Mesodermal cell (in vitro differentiated cells): ENCODE results near the gene TCF4.
A peak's percentile ranks its signal among the peaks of the same experiment; 100 is the strongest.

Experiments used
- H3K27ac ChIP-seq: 2 replicates; pipeline ENCODE4 v1.7.0; 2013; ENCODE audit warnings: mild to moderate bottlenecking, low read depth, low read length, moderate library complexity; ENCODE audit not compliant: severe bottlenecking
- H3K36me3 ChIP-seq: 2 replicates; pipeline ENCODE4 v1.7.1; 2013; ENCODE audit warnings: mild to moderate bottlenecking, low read length, moderate library complexity; ENCODE audit not compliant: control insufficient read depth, insufficient read depth
- H3K4me1 ChIP-seq: one replicate; pipeline ENCODE4 v1.7.1; 2013; ENCODE audit warnings: mild to moderate bottlenecking, low read length; ENCODE audit not compliant: insufficient read depth, control insufficient read depth, poor library complexity, severe bottlenecking
- H3K4me3 ChIP-seq: 2 replicates; pipeline ENCODE4 v1.7.0; 2013; ENCODE audit warnings: low read length, control low read depth, mild to moderate bottlenecking; ENCODE audit not compliant: insufficient read depth, poor library complexity, severe bottlenecking; ENCODE audit errors: extremely low read depth
- H3K9me3 ChIP-seq: 2 replicates; pipeline ENCODE4 v1.7.1; 2013; ENCODE audit warnings: mild to moderate bottlenecking, low read length, moderate library complexity; ENCODE audit not compliant: control insufficient read depth
- WGBS, 2 experiments: methylation state at CpG; one replicate each; pipeline ENCODE4 v1.1.5; 2013; ENCODE audit warnings: missing lambda C conversion rate in 2 of 2; ENCODE audit not compliant: insufficient coverage in 2 of 2; 5-methylcytosine and 5-hydroxymethylcytosine counted together

TCF4 gene

DNA sequence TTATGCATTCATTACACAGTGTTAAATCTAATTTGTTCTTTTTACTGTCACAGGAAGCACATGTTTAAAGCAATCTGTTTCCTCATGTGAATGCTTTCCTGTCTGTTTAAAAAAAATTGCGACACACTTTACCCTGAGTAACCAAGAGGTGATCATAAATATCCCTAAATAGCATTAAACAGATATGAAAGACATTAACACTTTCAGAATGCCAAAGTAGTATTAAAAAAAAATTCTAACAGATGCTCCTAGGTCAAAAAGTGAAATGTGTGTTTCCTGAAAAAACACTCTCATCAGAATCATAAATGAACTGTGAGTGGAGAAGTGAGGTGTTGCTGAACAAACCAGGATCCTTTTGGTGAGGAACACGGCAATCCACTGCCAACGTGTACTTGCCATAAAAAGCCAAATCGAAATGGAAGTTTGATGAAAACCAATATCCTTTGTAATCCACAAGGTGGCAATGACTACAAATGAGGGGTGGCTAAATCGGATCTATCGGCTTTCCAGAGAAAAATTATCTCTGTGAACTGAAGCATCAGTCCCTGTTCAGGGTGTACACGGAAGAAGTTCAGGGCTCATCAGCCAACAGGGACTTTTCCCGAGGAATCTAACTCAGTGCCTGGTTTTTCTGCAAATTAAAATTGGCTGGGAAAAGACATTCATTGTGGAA, 248.9 kb downstream of the TCF4 start:
- Histone ChIP-seq H3K4me3 (no peak overlapping the region), H3K36me3 (peaks cover 10% of the 10 kb centered on the region), H3K4me1 (peaks cover 8% of the 10 kb centered on the region), H3K27ac (no peak overlapping the region), H3K9me3 (no peaks in the 10 kb centered on the region)
- WGBS, 2 experiments: 80 to 91% methylated on average over 6 to 7 of the region's 8 CpGs

DNA sequence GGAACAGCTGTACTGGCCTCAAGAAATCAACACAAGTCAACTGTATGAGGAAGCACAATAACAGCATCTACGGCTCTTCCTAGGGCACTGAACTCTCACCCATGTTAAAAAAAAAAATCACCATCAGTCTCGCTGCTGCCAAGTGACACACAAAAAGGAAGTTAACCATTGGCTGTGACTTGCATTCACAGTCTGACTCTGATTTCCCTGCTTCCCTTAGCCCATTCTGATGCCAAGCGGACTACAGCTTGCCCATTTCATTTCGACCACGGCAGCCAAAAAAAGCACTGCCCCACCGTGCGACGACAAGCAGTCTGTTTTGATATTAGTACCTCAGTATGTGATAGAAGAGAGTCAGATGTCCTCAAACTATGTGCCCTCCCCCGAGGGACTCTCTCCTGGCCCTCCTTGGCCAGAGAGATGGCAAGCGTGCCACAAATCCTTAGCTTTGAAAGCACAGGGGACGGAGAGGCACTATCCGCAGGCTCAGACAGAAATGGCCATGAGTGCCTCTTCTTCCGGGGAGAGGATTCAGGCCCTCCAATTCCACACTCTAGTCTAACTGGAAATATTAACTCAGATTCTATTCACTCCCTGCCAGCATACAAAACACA, 250.0 kb downstream of the TCF4 start:
- Histone ChIP-seq H3K36me3 (peaks cover 10% of the 10 kb centered on the region), H3K9me3 (no peaks in the 10 kb centered on the region), H3K27ac (peak overlapping the region; percentile 20), H3K4me1 (peaks cover 8% of the 10 kb centered on the region), H3K4me3 (no peak overlapping the region)
- 90 to 94% methylated on average over 6 to 11 of the region's 13 CpGs for WGBS, 2 experiments

DNA sequence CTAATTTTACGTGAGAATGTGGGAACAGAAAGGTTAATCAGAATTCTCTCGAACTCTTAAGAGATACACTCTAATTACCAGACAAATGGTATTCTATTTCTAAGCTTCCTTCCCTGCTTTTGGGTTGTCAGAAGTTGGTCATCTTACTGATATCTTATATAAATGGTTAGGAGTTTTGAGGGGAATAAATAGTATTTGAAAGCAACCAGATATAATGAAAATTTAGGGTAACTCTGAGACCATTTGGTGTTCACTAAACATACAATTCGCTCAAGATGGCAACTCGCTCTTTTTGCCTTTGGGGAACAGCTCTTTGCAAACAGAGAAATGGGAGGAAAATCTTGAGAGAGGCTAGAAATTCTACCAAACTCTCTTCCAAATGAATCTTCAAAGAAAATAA, 250.9 kb downstream of the TCF4 start:
- H3K4me3 ChIP-seq: no peak overlapping the region
- H3K27ac ChIP-seq: no peak overlapping the region
- peaks cover 8% of the 10 kb centered on the region for H3K4me1 ChIP-seq
- 100% methylated on average over 2 of the region's 4 CpGs; no CpG with 5 or more reads in 1 of the 2 experiments for WGBS, 2 experiments
- H3K36me3 ChIP-seq: peaks cover 13% of the 10 kb centered on the region
- no peaks in the 10 kb centered on the region for H3K9me3 ChIP-seq

DNA sequence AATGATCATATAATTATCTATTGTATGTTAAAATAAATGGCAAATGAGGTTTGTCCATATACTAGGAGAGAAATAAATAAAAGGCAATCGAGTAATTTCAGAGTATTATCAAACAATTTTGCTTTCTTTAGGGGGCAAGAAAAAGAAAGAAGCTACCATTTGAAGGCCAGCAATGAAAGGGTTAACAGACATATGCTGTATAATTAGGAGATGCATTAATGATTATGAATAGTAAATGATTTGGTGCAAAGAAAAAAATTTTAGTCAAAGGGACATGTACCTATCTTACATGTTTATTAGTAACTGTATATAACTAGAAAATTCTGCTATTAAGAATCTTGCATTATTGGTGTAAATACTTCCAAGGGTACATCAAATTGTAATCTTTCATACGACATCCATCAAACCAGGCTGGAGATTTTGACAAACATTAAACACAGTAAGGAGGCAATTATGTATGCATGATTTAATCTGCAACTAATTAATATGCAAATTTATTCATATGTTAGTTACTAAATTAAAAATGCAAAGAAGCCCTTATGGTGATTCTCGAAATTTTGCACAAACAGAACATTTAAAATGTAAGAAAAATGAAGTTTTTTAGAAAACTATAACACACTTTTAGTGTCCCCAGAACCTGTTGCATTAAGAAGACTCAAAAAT, 251.4 kb downstream of the TCF4 start:
- peaks cover 8% of the 10 kb centered on the region for H3K4me1 ChIP-seq

DNA sequence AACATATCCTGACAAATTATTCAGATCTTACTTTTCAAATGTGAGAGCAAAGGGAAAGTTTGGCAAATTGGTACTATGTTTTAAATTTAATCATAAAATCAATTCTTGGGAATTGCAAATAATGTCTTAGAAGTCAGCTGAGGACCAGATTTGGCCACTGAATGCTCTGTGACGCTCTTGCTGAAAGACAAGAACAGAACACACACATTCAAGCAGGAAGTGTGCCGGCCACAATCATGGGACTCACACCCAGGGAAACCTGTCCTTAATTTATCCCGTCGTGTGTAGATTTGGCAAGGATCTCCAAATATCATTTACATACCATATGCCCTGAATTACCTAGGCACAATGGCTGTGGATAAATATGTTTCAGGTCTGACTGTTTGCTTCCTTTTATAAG, 253.1 kb downstream of the TCF4 start:
- 80 to 90% methylated on average over 2 of the region's 4 CpGs for WGBS, 2 experiments
- H3K36me3 ChIP-seq: peaks cover 12% of the 10 kb centered on the region
- H3K27ac ChIP-seq: no peak overlapping the region
- no peaks in the 10 kb centered on the region for H3K4me1 ChIP-seq
- no peak overlapping the region for H3K4me3 ChIP-seq
- H3K9me3 ChIP-seq: no peaks in the 10 kb centered on the region

More for the DNA sequence above, 251.4 kb downstream of the TCF4 start:
- H3K4me3 ChIP-seq: no peak overlapping the region
- peaks cover 10% of the 10 kb centered on the region for H3K36me3 ChIP-seq
- no peaks in the 10 kb centered on the region for H3K9me3 ChIP-seq
- H3K27ac ChIP-seq: no peak overlapping the region
- 100% methylated on average over 1 of the region's 3 CpGs; no CpG with 5 or more reads in 1 of the 2 experiments for WGBS, 2 experiments

DNA sequence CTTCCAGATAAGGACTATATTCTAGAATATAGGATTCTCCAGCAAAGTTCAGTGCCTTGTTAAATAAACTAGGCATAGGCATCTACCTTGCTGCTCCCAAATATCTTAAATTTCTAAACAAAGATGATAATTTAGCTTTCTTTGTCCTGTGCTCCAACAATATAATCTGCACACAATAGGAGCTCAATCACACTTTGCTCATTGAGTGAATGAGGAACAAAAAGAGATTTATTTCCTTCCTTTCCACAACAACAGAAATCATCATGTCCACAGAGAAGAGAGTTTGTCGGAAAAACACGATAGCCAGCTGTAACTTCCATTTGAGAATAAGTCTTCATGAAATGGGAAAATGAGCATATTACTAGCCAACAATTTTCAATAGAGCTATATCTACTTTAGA, 256.7 kb downstream of the TCF4 start:
- H3K36me3 ChIP-seq: peaks cover 7% of the 10 kb centered on the region
- 92% methylated on average over 2 of the region's 2 CpGs; no CpG with 5 or more reads in 1 of the 2 experiments for WGBS, 2 experiments
- no peaks in the 10 kb centered on the region for H3K9me3 ChIP-seq
- H3K4me3 ChIP-seq: no peak overlapping the region
- no peak overlapping the region for H3K27ac ChIP-seq
- H3K4me1 ChIP-seq: peaks cover 11% of the 10 kb centered on the region

DNA sequence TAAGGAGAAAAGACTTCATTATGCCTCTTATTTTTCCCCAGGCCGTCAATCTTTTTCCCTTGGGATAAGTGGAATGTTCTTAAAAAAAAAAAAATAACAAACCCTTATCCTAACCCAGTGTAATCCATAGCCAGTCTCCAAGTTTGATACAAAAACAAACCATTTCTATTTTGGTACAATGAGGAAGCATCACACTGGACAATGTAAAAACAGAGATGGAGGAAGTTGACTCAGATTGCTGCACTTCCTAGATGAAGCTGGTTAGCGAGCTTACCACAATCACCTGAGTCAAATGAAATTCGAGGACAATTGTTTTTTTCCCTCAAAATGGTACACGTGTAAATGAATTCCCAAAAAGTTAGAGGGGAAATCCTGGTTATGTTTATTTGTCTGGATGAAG, 259.7 kb downstream of the TCF4 start:
- 88 to 97% methylated on average over 2 to 3 of the region's 4 CpGs for WGBS, 2 experiments
- peaks cover 7% of the 10 kb centered on the region for H3K36me3 ChIP-seq
- H3K4me1 ChIP-seq: peaks cover 24% of the 10 kb centered on the region
- H3K9me3 ChIP-seq: no peaks in the 10 kb centered on the region
- no peak overlapping the region for H3K27ac ChIP-seq
- no peak overlapping the region for H3K4me3 ChIP-seq

DNA sequence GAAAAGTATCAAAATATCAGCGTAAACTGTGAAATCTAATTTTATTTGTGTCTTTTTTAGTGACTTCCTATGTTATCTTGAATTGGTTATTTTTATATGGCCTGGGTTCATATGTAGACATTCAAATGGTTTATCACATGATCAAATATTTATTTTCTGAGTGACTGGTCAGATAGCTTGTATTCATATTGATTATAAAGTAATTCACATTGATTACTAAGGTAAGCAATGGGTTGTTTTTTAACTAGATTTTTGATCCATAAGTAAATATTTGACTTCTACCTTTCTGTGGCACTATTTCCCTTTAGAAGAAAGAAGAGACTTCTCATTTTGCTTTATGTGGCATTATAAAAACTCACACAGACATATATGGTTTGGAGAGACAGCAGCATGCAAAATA, 260.5 kb downstream of the TCF4 start:
- WGBS, 2 experiments: no CpG with 5 or more reads among the region's 1 CpG
- H3K4me3 ChIP-seq: no peak overlapping the region
- H3K4me1 ChIP-seq: peaks cover 29% of the 10 kb centered on the region
- no peak overlapping the region for H3K27ac ChIP-seq
- H3K36me3 ChIP-seq: peaks cover 4% of the 10 kb centered on the region
- no peaks in the 10 kb centered on the region for H3K9me3 ChIP-seq

DNA sequence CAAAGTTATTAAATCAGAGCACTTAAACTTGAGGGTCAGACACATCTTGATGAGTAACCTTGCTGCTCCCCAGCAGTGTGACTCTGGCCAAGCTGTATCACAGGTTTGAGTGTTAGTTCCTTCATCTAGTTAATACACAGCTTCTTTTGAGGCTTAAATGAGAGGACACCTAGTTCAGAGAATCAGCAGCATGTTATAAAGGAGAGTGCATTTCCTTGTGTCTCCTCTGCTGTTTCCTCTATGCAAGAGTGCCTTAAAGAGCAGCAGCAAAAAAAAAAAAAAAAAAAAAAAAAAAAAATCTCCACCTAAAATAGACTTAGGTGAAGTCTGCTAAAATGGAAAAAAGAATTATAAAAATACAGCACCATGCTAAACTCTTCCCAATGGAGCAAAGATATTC, 261.9 kb downstream of the TCF4 start:
- no peak overlapping the region for H3K27ac ChIP-seq
- peaks cover 3% of the 10 kb centered on the region for H3K36me3 ChIP-seq
- peaks cover 32% of the 10 kb centered on the region for H3K4me1 ChIP-seq
- no peak overlapping the region for H3K4me3 ChIP-seq
- H3K9me3 ChIP-seq: no peaks in the 10 kb centered on the region

DNA sequence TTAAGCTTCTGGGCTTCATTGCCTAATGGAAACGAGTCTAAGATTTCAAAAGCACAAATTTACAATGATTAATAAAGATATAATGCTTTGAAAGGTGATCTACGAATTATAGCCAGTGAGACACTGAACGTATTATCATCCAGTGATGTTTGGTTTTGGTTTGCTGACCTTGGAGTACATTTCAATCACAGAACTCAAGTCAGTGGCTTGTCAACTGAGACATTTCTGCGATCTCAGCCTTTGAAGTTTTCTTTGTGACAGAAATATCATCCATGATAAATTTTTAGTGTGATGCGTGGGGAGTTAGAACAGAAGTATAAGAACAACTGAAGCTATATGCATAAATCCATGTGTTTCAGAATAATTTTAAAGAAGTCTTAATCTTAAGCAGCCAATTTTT, 263.8 kb downstream of the TCF4 start:
- H3K9me3 ChIP-seq: no peaks in the 10 kb centered on the region
- H3K27ac ChIP-seq: no peak overlapping the region
- H3K36me3 ChIP-seq: no peaks in the 10 kb centered on the region
- WGBS, 2 experiments: 83% methylated on average over 1 of the region's 5 CpGs; no CpG with 5 or more reads in 1 of the 2 experiments
- no peak overlapping the region for H3K4me3 ChIP-seq
- H3K4me1 ChIP-seq: peaks cover 44% of the 10 kb centered on the region
